ENCODE data around the gene PLCB1.

- TF ChIP-seq CTCF (IDR thresholded peaks at IDR 0.05; ENCODE audit: low read depth, low read length, poor library complexity, severe bottlenecking): no peak
- no peak for TF ChIP-seq EZH2phosphoT487 (IDR thresholded peaks at IDR 0.05; ENCODE audit: borderline replicate concordance, low read length)
Measured at GRCh38 chr20:8667306-8667705, 535.2 kb downstream of the PLCB1 start.
